Hematopoietic multipotent progenitor cell treated with erythropoietin and hydrocortisone succinate and interleukin-3 and kit ligand, for 6 days (in vitro differentiated cells): ENCODE measurements around the gene LAP3.
"Not testable (repeated sequence)": the region's sequence is repeated elsewhere in the genome, so short reads cannot be mapped to it uniquely, and the experiment has no call there.

ENCODE experiments used
- DNase-seq: peaks from one replicate; pipeline ENCODE4 v3.0.0-alpha.2; 2015

Gene LAP3

DNA sequence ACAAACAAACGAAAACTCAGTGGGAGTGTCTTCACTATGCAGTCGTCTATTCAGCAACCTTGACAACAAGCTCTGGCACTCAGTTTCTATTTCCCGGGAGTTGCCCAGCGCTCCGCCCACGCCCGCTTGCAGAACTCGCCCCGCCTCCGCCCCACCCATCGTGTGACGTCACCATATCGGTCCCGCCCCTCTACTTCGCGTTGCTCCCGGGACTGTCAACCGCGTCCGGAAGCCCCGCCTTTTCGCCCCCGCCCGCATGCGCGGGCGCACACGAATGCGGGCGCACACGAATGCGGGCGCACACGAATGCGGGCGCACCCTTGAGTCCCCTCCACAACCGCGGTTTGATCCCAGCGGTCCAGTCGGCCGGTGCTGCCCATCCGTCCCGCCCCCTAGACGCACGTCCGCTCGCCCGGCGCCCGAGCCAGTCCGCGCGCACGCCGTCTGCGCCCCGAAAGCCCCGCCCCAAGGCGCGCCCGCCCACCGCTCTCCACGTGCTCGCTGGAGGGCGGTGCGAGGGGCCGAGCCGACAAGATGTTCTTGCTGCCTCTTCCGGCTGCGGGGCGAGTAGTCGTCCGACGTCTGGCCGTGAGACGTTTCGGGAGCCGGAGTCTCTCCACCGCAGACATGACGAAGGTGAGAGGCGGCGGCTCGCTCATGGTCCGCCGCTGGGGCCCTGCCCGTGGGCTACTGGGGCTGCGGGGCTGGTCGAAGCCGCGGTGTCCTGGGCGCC is at the start of gene LAP3:
Gene LAP3, plus strand, starts transcription at position 267 of the 733 bp plus-strand sequence. Its CDS starts 268 bp downstream, at position 535.
- peak; percentile 95 for DNase-seq

DNA sequence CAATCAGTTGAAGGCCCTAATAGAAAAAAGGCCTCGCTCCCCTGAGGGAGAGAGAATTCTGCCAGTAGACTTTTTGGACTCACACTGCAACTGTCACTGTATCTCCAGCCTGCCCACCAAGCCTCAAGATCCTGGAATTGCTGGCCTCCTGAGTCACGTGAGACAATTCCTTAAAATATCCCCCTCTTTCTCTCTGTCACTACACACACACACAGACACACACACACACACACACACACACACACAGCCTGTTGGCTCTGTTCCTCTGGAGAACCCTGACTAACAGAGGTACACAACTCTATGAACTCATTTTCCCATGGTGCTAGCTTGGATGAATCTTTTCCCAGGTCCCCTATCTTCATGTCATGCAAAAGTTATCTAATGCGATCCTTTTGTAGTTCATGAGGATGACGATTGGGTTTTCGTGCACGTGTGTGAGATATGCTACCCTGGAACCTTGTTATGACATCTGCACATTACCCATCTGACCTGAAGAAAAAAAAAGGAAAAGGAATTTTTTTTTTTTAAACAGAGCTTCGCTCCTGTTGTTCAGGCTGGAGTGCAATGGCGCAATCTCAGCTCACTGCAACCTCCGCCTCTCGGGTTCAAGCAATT is 48.3 kb upstream of the LAP3 start:
- no peak for DNase-seq

- no peak for DNase-seq
Observed at GRCh38 chr4:17531538-17532285, 45.3 kb upstream of the LAP3 start.

DNA sequence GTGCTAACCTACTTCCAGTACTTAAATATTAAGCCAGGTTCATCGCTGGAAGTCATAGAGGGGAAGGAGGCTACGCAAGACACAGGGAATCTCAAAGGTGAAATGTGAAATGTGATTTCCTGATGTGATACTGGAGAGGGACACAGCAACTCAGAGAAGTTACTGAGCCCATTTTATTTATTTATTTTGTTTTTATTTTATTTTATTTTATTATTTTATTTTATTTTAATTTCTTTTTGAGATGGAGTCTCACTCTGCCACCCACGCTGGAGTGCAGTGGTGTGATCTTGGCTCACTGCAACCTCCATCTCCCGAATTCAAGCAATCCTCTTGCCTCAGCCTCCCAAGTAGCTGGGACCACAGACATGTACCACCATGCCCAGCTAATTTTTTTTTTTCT is 42.3 kb upstream of the LAP3 start:
- DNase-seq = no peak

GRCh38 chr4:17535242-17535641 is 41.8 kb upstream of the LAP3 start:
- no peak for DNase-seq

- DNase-seq = no peak
Observed at GRCh38 chr4:17535906-17536305, 41.1 kb upstream of the LAP3 start.

DNA sequence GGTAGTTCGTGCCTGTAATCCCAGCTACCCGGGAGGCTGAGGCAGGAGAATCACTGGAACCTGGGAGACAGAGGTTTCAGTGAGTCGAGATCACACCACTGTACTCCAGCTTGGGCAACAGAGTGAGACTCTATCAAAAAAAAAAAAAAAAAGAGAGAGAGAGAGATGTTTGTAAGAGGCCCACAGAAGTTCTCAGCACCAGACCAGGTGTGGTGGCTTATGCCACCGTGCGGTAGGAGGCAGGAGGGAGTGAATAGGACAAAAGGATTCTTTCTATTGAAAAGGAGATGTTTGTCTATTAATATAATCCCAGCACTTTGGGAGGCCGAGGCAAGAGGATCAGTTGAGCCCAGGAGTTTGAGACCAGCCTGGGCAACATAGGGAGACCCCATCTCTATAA is 39.9 kb upstream of the LAP3 start:
- not testable (repeated sequence) for DNase-seq

DNA sequence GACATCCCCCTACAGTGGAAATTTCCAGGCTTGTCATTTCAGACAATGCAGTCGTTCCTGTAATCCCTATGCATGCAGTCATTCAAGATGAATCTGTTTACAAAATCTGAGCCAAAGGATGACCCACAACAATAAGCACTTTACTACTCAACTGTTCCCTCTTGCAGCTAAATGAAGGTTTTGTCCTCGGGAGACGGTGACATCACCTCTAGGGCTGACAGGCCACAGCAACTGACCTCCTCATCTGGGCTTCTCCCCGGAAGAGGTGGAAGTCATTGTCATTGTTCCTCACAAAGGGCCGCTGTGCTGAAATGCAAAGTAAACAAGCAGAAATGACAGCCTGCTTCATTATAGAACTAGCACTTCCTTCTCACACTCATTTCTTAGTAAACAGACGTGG is 32.8 kb upstream of the LAP3 start:
- DNase-seq = no peak

GRCh38 chr4:17544831-17545234 is 32.2 kb upstream of the LAP3 start:
- no peak for DNase-seq

DNA sequence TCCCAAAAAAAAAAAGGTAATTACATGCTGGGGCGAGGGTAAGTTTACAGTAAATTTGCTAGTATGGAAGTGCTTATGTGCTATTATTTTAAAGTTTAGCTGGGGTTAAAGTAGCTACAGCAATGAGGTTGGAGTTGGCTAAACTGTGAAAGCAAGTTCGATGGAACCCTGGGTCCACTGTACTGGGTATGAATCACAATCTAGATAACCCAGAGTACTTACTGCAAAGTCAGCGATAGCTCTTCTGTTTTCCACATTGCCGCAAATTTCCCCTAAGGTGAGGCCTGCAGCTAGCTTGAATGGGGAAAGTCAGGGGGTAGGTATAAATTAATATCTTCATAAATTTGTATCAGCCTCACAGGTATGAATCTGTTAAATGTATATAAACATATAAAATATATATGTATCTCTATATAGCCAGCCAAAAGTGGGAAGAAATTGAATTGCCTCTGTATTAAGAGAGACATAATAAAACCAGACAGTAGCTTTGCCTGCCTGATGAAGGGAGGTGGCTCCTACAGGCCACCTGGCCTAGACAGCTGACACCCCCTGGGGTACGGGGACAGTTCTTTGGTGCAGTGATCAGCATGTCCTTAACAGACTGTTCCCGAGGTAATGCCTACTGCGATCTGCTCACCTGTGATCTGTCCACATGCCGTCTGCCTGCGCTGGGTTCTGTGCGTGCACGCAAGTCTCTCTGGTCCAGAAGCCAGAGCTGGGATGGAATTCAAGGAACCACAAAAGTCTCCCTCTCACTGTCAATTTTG is 31.4 kb upstream of the LAP3 start:
- DNase-seq = no peak

DNA sequence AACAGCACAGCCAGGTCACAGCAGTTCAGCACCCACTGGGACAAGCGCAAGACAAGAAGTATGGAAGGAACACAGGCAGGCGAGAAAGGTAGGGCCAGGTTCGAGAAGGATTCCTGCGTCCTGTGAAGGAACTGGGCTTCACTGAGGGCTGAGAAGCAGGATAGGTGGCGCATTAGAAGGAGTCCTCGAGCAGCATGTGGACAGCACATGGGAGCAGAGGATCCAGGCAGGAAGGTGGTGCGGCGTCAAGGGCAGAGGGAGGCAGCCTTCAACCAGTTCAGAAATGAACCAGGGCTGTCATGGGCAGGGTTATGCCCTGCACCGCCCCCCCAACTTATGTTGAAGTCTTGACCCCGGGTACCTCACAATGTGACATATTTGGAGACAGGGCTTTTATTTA is 30.8 kb upstream of the LAP3 start:
- no peak for DNase-seq

GRCh38 chr4:17546678-17547077 is 30.3 kb upstream of the LAP3 start:
- no peak for DNase-seq

DNA sequence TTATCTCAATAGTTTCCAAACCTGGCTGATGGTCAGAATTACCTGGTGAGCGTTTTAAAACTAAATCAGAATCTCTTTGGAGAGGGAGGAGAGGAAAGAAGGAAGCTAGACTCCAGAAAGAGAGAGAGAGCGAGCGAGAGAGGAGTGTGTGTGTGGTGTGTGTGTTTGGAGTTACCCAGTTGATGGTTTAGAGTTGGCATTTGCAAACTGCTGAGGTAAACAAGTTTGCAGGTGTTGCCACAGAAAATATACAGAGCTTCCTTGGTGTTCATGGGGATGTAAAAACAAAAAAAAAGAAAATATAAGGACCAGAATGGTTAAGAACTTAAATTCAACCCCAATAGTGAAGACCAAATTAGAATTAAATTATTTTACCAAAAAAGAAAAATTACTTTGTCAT is 26.4 kb upstream of the LAP3 start:
- DNase-seq = no peak

GRCh38 chr4:17552427-17552826 is 24.6 kb upstream of the LAP3 start:
- no peak for DNase-seq

- DNase-seq = no peak
Observed at GRCh38 chr4:17554568-17554967, 22.4 kb upstream of the LAP3 start.

DNA sequence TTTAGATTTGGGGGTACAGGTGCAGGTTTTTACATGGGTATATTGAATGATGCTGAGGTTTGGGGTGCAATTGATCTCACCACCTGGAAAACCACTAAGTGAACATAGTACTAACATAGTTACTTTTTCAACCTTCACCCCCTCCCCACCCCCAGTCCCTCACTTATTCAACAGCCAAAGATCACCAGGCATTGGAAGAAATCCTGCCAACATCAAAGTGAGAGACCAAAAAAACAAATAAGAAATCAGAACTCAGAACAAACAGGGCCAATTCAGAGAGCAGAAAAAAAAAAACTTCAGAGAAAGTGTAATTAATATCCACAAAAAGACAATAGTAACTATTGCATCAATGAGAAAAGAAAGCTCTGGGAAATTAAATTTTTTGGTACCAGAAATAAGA is 20.5 kb upstream of the LAP3 start:
- DNase-seq = no peak

GRCh38 chr4:17557880-17558279 is 19.1 kb upstream of the LAP3 start:
- no peak for DNase-seq

- no peak for DNase-seq
Observed at GRCh38 chr4:17558941-17559708, 17.9 kb upstream of the LAP3 start.

- DNase-seq = no peak
Observed at GRCh38 chr4:17559709-17560048, 17.3 kb upstream of the LAP3 start.

DNA sequence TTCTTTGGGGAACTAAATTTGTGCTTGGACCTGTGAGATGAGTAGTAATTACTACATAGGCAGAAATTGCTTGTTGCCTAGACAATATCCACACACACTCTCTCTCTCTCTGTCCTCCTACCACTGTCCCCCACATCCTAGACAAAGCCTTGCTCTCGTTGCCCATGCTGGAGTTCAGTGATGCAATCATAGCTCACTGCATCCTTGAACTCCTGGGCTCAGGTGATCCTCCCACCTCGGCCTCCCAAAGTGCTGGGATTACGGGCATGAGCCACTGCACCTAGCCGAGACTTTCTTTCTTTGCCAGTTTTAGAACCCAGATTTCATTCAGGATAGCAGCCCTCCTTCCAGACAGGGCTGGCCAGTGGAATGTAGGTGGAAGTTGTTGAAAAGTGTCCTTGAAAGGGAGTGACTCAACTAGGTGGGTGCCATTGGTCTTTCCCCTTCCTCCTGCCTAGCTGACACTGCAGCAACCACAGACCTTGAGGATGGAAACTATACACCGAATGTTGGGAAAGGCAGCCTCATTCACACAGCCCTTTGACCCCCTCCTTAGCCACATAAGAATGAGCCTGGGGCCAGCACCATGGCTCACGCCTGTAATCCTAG is 16.8 kb upstream of the LAP3 start:
- no peak for DNase-seq

GRCh38 chr4:17561195-17561909 is 15.6 kb upstream of the LAP3 start:
- DNase-seq = no peak

DNA sequence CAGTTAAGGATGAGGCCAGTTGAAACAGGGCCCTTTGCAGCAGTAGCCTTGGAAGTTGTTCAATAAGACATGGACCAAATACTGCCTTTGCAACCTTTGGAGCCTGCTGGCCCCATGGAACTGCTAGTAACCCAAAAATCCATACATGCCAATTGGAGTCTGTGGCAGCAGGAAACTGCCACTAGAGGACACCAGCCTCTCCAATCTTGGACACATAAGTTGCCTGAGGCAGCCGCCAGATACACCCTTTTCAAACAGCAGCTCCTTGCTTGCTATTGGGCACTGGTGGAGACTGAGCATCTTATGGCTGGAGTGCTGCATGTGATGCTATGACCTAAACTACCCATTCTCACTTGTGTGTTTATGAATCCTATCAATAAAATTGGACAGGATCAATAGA is 14.8 kb upstream of the LAP3 start:
- peak; percentile 30 for DNase-seq
